ENCODE measurements around the gene ATP1A4. TPM values are rescaled to one million over a fixed set of nuclear protein-coding genes. Genes with fewer than 3 reads are reported as not detected.

The ATP1A4 gene
- total and polyA plus RNA-seq, 4 donors = not detected

DNA sequence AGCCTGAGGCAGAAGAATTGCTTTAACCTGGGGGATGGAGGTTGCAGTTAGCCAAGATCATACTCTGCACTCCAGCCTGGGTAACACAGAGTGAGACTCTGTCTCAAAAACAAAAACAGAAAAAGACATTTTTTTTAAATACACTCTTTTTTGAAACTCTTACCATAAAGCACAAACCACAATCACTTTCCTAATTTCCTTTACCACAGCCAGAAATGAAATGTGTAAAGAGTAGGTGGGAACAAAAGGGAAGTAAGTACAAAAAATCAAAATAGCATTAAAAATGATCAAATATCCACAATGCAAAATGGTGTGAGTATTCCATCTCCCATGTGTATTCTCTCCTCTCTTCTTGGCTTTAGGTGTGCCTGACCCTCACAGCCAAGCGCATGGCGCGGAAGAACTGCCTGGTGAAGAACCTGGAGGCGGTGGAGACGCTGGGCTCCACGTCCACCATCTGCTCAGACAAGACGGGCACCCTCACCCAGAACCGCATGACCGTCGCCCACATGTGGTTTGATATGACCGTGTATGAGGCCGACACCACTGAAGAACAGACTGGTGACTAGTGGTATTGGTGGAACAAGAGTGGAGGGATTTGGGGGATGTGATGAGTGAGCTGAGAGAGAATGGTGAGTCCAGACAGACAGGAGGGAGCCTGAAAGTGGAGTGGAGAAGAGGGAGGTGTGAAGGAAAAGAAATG, 14.9 kb downstream of the ATP1A4 start:
- TF ChIP-seq, protein P1, sequence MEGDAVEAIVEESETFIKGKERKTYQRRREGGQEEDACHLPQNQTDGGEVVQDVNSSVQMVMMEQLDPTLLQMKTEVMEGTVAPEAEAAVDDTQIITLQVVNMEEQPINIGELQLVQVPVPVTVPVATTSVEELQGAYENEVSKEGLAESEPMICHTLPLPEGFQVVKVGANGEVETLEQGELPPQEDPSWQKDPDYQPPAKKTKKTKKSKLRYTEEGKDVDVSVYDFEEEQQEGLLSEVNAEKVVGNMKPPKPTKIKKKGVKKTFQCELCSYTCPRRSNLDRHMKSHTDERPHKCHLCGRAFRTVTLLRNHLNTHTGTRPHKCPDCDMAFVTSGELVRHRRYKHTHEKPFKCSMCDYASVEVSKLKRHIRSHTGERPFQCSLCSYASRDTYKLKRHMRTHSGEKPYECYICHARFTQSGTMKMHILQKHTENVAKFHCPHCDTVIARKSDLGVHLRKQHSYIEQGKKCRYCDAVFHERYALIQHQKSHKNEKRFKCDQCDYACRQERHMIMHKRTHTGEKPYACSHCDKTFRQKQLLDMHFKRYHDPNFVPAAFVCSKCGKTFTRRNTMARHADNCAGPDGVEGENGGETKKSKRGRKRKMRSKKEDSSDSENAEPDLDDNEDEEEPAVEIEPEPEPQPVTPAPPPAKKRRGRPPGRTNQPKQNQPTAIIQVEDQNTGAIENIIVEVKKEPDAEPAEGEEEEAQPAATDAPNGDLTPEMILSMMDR (IDR thresholded peaks at IDR 0.05; ENCODE audit: low read depth, low read length, missing input control) = no peak
- TF ChIP-seq, protein P2, sequence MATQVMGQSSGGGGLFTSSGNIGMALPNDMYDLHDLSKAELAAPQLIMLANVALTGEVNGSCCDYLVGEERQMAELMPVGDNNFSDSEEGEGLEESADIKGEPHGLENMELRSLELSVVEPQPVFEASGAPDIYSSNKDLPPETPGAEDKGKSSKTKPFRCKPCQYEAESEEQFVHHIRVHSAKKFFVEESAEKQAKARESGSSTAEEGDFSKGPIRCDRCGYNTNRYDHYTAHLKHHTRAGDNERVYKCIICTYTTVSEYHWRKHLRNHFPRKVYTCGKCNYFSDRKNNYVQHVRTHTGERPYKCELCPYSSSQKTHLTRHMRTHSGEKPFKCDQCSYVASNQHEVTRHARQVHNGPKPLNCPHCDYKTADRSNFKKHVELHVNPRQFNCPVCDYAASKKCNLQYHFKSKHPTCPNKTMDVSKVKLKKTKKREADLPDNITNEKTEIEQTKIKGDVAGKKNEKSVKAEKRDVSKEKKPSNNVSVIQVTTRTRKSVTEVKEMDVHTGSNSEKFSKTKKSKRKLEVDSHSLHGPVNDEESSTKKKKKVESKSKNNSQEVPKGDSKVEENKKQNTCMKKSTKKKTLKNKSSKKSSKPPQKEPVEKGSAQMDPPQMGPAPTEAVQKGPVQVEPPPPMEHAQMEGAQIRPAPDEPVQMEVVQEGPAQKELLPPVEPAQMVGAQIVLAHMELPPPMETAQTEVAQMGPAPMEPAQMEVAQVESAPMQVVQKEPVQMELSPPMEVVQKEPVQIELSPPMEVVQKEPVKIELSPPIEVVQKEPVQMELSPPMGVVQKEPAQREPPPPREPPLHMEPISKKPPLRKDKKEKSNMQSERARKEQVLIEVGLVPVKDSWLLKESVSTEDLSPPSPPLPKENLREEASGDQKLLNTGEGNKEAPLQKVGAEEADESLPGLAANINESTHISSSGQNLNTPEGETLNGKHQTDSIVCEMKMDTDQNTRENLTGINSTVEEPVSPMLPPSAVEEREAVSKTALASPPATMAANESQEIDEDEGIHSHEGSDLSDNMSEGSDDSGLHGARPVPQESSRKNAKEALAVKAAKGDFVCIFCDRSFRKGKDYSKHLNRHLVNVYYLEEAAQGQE (IDR thresholded peaks at IDR 0.05) = no peak
- TF ChIP-seq NR2F2 (IDR thresholded peaks at IDR 0.05) (no peak), HNF4A (conservative IDR thresholded peaks at IDR 0.05) (no peak), EGR1 (IDR thresholded peaks at IDR 0.05; ENCODE audit: low read depth in 2 of 2) (no peak), RAD21 (IDR thresholded peaks at IDR 0.05) (no peak), TAF1 (conservative IDR thresholded peaks at IDR 0.05) (no peak), RXRA (IDR thresholded peaks at IDR 0.05) (no peak), YY1 (IDR thresholded peaks at IDR 0.05) (no peak)
- Histone ChIP-seq H3K27me3 (ENCODE audit: control insufficient read depth in 4 of 4, insufficient read depth in 4 of 4, low read length in 3 of 4) (no peaks in the 10 kb centered on the region), H3K9me3 (ENCODE audit: control insufficient read depth in 4 of 4, low read length in 3 of 4) (no peaks in the 10 kb centered on the region), H3K27ac (ENCODE audit: low read depth in 1 of 2, low read length in 2 of 2) (no peak overlapping the region), H3K4me1 (ENCODE audit: control insufficient read depth in 4 of 4, insufficient read depth in 4 of 4, low read length in 3 of 4) (no peaks in the 10 kb centered on the region), H3K36me3 (ENCODE audit: control insufficient read depth in 4 of 4, insufficient read depth in 3 of 4, low read depth in 1 of 4, low read length in 3 of 4) (no peaks in the 10 kb centered on the region), H3K9ac (ENCODE audit: low read depth in 1 of 2, low read length in 2 of 2) (no peak overlapping the region), H3K4me3 (ENCODE audit: low read depth in 1 of 3, low read length in 3 of 3) (no peak overlapping the region)
- 84% methylated on average over 12 of the region's 12 CpGs for WGBS
- no peak for DNase-seq (ENCODE audit: low spot score)

DNA sequence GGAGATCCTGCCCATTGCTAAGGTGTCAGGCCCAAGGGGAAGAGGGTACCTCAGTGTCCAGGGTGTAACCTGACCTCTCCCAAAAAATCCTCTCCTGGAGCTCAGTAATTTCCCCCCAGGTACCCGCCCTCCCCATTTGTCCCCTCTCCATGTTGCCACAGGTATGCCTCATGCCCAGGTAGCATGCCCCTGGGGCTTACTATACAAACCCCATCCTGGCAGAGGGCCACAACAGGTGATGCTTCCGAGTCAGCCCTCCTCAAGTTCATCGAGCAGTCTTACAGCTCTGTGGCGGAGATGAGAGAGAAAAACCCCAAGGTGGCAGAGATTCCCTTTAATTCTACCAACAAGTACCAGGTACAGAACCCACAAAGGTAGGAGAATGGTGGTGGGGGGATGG, 15.7 kb downstream of the ATP1A4 start:
- Histone ChIP-seq H3K27ac (ENCODE audit: low read depth in 1 of 2, low read length in 2 of 2) (no peak overlapping the region), H3K4me1 (ENCODE audit: control insufficient read depth in 4 of 4, insufficient read depth in 4 of 4, low read length in 3 of 4) (no peaks in the 10 kb centered on the region), H3K36me3 (ENCODE audit: control insufficient read depth in 4 of 4, insufficient read depth in 3 of 4, low read depth in 1 of 4, low read length in 3 of 4) (no peaks in the 10 kb centered on the region), H3K27me3 (ENCODE audit: control insufficient read depth in 4 of 4, insufficient read depth in 4 of 4, low read length in 3 of 4) (no peaks in the 10 kb centered on the region), H3K9me3 (ENCODE audit: control insufficient read depth in 4 of 4, low read length in 3 of 4) (no peaks in the 10 kb centered on the region), H3K4me3 (ENCODE audit: low read depth in 1 of 3, low read length in 3 of 3) (no peak overlapping the region), H3K9ac (ENCODE audit: low read depth in 1 of 2, low read length in 2 of 2) (no peak overlapping the region)
- TF ChIP-seq, protein P2 (IDR thresholded peaks at IDR 0.05) = no peak
- TF ChIP-seq NR2F2 (IDR thresholded peaks at IDR 0.05) = no peak
- no peak for TF ChIP-seq SP1 (IDR thresholded peaks at IDR 0.05)
- TF ChIP-seq YY1 (IDR thresholded peaks at IDR 0.05) = no peak
- TF ChIP-seq RXRA (IDR thresholded peaks at IDR 0.05) = no peak
- no peak for TF ChIP-seq HNF4A (conservative IDR thresholded peaks at IDR 0.05)
- TF ChIP-seq TAF1 (conservative IDR thresholded peaks at IDR 0.05) = no peak
- TF ChIP-seq, protein P1 (IDR thresholded peaks at IDR 0.05; ENCODE audit: low read depth, low read length, missing input control) = no peak
- DNase-seq (ENCODE audit: low spot score) = no peak
- 90% methylated on average over 4 of the region's 4 CpGs for WGBS
